Measurements from ENCODE around the gene AMBRA1. TPM values are rescaled to one million over a fixed set of nuclear protein-coding genes. Genes with fewer than 3 reads are reported as not detected.

AMBRA1 gene
- total and polyA plus RNA-seq, 11 donors: 5.6 to 23.5 (median 16.2) TPM

GRCh38 chr11:46618837-46619236 is 25.0 kb upstream of the AMBRA1 start:
- no peaks in the 10 kb centered on the region for H3K9me3 ChIP-seq
- no peak overlapping the region for H3K27ac ChIP-seq
- ATAC-seq (no peak), DNase-seq (no peak)
- H3K27me3 ChIP-seq: no peaks in the 10 kb centered on the region
- H3K4me1 ChIP-seq: peaks cover 0 to 46% (median 20%) of the 10 kb centered on the region in 12 donors
- H3K36me3 ChIP-seq: peaks cover 0 to 38% (median 30%) of the 10 kb centered on the region in 9 donors
- TF ChIP-seq CTCF (IDR thresholded peaks at IDR 0.05) (no peak), POLR2A (IDR thresholded peaks at IDR 0.05) (no peak)
- intact Hi-C loops (cut with DNase I): loop anchor here in 9 of 10 donors (5.0 to 10.0 kb wide), 7 partner anchors 63 to 234 kb away; partner anchors contain the start of genes CHRM4 (in 4 of the 9), MDK (in 3 of the 9), ARHGAP1 (in 2 of the 9) and ZNF408 (in 2 of the 9)
- H3K4me3 ChIP-seq: peak overlapping the region in 10 of 12 donors; percentile 67 to 99 (median 96)
- WGBS, 4 donors: 64 to 75% (median 67%) methylated on average over 6 of the region's 6 CpGs

GRCh38 chr11:46617972-46618314 is 24.1 kb upstream of the AMBRA1 start:
- peak overlapping the region; percentile 67 to 99 (median 92) for H3K4me3 ChIP-seq
- no peaks in the 10 kb centered on the region for H3K9me3 ChIP-seq
- WGBS, 4 donors: 3 to 4% (median 3%) methylated on average over 9 of the region's 9 CpGs
- ATAC-seq (no peak), DNase-seq (no peak)
- H3K4me1 ChIP-seq: peaks cover 0 to 46% (median 20%) of the 10 kb centered on the region in 12 donors
- TF ChIP-seq CTCF (IDR thresholded peaks at IDR 0.05): peak in 1 of 12 donors; percentile 2
- no peak for TF ChIP-seq POLR2A (IDR thresholded peaks at IDR 0.05)
- H3K27ac ChIP-seq: peak overlapping the region; percentile 85 to 97 (median 92)
- intact Hi-C loops (cut with DNase I): loop anchor here in 9 of 10 donors (2.0 to 10.0 kb wide), 8 partner anchors 23 to 233 kb away; partner anchors contain the start of genes CHRM4 (in 4 of the 9), MDK (in 3 of the 9), ARHGAP1 (in 2 of the 9) and ZNF408 (in 2 of the 9)
- H3K27me3 ChIP-seq: no peaks in the 10 kb centered on the region
- H3K36me3 ChIP-seq: peaks cover 0 to 29% (median 23%) of the 10 kb centered on the region in 9 donors

GRCh38 chr11:46617134-46617971 is 23.5 kb upstream of the AMBRA1 start, which contains the start of the genes ATG13 and HARBI1:
TSS of gene ATG13 (plus strand) at chr11:46617553. CDS start at chr11:46644292, 26,739 bp downstream.
TSS of gene HARBI1 (minus strand) at chr11:46617227. CDS start at chr11:46616237, 990 bp downstream.
- peak; percentile 91 to 99 (median 98) for ATAC-seq
- intact Hi-C loops (cut with DNase I): loop anchor here in 9 of 10 donors (2.0 to 10.0 kb wide), 8 partner anchors 23 to 233 kb away; partner anchors contain the start of genes CHRM4 (in 4 of the 9), MDK (in 3 of the 9), ARHGAP1 (in 2 of the 9) and ZNF408 (in 2 of the 9)
- peak within 1 kb of the TSS; percentile 85 to 97 (median 92) for H3K27ac ChIP-seq
- 0 to 1% (median 0%) methylated on average over 58 to 72 of the region's 72 CpGs for WGBS, 4 donors
- no peaks in the 10 kb centered on the region for H3K9me3 ChIP-seq
- TF ChIP-seq CTCF (IDR thresholded peaks at IDR 0.05) (peak; percentile 62 to 88 (median 73)), POLR2A (IDR thresholded peaks at IDR 0.05) (peak in 1 of 2 donors; percentile 9)
- peak within 1 kb of the TSS; percentile 67 to 99 (median 92) for H3K4me3 ChIP-seq
- DNase-seq: peak; percentile 91 to 95 (median 92)
- no peaks in the 10 kb centered on the region for H3K27me3 ChIP-seq
- H3K36me3 ChIP-seq: peaks cover 0 to 24% (median 19%) of the 10 kb centered on the region in 9 donors
- peaks cover 0 to 48% (median 21%) of the 10 kb centered on the region in 12 donors for H3K4me1 ChIP-seq
